Fibroblast of upper back skin (primary cell): Measurements from ENCODE around the gene FRAS1.
"Not testable (repeated sequence)": the region's sequence is repeated elsewhere in the genome, so short reads cannot be mapped to it uniquely, and the experiment has no call there.

Experiments
- DNase-seq: peaks from one replicate; pipeline ENCODE4 v3.0.0-alpha.2; 2013

Gene FRAS1

DNA sequence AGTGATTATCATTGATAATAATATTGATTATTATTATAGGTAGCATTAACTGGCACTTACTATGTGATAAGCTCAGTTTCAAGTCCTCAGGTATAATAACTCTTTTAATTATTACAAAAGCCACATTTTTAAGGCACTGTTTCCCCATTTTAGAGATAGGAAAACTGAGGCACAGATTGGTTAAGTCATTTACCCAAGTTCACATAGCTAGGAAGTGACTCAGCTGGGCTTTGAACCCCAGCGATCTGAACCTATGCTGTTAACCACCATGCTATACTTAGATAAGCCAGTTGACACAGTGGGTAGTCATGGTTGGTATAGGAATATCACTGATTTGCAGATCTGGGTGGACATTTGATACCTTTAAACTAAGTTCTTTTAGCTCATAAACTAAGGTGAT is 110.4 kb downstream of the FRAS1 start:
- DNase-seq: no peak

DNA sequence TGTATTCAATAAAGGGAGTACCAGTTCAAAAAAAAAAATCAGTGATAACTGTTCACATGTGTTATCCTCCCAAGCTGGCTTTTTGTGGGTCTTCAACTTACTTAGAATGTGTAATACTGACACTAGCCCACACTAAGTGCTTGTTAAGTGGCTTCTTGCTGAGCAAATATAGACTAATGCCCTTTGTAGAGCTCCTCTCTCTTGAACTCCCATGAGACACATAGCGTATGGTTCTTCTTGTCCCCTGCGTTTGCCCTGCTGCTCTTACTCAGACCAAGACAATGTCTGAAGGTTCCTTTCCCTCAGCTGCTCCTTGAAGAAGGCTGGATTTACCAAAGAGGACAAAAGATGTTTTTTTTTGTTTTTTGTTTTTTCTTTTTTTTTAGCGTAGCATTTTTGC is 110.9 kb downstream of the FRAS1 start:
- no peak for DNase-seq

DNA sequence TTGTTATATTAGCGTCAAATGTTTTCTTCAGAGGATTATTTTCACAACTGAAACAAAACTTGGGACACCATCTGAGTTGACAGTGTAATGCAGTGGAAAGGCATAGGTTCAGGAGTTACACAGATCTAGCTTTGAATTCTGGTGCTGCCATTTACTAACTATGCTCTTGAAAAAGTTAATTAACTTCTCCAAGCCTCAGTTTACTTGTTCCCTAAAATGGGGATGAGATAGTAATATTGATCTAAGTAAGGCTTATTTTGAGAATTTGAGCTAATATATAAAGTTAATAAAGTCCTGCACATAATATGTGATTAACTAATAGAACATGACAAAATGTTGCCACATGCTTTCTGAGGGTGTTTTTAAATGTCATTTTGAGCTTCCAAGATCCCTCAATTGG is 112.6 kb downstream of the FRAS1 start:
- no peak for DNase-seq

DNA sequence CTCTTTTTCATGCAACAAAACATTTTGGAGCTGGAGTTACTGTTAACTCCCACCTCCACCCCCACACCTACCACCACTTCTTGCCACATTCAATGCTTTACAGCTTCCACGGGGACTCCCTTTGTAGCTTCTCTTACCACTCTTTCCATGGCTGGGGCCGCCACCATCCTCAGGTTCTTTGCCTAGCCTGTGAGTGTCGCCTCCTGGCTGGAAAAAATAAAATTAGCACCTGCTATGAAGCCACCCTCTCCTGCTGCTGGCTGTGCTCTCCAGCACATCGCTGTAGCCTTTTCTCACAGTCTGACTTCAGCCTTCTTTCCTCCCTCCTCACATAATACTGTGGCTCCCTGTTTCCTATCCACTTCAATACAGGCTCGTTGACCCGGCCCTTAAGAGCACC is 114.4 kb downstream of the FRAS1 start:
- DNase-seq: no peak

DNA sequence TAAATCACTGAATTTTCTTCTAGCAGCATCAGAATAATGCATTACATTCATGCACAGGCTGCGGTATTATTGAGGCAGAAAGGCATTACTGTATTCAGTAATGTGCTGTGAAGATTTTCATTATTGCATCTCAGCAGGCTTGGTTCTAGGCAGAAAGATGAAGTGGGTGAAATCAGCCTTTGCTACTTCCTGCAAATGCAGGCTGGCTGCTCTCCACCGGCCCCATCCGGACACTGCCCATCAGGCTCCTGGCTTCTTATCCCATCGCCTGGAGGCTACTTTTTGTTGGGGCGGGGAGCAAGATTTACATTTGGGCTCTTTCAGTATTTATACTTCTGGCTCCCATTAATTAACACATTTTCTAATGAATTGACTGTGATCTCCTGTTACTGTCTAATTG is 117.8 kb downstream of the FRAS1 start:
- DNase-seq: no peak

DNA sequence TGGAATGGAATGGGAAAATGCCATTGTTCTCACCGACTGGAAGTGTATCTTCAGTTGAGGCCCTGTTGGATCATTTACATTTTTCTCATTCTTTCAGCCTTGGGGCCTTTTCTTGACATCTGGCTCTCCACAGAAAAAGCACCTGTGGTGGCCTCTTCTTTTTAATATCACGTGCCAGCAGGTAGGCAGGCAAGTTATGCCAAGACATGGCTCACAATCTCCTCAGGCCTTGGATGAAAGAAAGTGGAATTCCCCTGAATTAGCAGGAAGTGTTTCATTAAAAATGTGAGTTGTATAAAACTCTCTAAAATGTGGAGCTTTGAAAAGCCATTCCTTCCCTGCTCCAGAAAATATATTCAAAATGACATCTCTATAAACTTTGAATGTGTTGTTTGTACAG is 122.1 kb downstream of the FRAS1 start:
- DNase-seq: no peak

DNA sequence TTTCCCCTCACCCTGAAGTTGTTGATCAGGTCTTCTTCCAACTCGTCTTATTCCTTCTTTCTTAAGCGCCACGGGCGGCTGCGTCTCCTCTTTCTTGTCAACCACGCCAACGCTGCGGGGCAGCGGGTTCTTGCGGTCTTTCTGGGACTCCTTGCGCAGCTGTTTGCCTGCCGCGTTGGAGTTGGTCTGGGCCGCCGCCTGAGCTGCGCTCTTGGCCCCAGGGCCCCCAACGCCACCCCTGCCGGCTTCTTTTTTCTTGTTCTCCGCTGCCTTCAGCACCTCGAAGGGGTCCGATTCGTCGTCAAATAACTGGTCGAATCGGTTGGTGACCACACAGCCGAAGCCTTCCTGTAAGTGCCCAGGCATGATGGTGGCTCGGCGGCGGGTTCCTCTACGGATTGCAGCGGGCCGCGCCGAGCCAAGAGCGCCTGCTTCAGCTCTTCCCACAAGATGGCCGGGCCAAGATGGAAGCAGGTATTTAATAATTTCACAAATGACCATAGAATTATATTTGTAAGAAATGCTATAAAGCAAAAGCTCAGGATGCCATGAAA is 124.6 kb downstream of the FRAS1 start:
- not testable (repeated sequence) for DNase-seq

DNA sequence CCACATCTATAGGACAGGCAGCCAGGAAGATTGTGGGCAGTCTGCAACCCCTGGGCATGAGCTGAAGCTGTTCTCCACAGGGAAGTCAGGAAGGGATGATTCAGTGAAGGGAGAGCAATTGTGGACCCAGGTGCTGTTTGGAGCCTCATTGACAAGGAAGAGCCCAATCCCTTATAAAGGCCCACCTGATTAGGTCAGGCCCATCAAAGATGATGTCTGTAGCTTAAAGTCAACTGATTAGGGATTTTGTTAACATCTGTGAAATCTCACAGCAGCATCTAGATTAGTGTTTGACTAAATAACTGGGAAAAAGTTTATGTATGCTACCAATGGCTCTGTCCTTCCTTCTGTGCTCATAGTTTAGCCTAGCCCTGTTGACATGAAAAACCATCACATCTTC is 127.5 kb downstream of the FRAS1 start:
- no peak for DNase-seq

DNA sequence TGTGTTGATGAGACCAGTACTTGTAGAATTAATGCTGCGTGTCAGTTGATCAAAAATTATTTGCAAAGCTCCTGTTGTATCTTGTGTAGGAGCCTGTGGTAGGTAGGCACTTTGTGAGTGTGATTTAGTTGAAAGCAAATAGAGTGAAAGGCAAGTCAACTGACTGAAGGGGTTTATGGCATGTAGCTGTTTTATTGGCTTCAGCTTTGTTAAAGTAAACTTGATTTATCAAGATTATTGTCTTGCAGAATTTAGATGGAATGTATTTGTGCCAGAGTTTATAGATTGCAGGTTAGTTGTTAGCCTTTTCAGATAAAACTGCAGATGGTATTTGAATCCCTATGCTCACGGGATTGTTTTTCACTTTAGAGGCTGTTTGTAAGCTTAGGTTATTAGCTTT is 128.0 kb downstream of the FRAS1 start:
- no peak for DNase-seq

DNA sequence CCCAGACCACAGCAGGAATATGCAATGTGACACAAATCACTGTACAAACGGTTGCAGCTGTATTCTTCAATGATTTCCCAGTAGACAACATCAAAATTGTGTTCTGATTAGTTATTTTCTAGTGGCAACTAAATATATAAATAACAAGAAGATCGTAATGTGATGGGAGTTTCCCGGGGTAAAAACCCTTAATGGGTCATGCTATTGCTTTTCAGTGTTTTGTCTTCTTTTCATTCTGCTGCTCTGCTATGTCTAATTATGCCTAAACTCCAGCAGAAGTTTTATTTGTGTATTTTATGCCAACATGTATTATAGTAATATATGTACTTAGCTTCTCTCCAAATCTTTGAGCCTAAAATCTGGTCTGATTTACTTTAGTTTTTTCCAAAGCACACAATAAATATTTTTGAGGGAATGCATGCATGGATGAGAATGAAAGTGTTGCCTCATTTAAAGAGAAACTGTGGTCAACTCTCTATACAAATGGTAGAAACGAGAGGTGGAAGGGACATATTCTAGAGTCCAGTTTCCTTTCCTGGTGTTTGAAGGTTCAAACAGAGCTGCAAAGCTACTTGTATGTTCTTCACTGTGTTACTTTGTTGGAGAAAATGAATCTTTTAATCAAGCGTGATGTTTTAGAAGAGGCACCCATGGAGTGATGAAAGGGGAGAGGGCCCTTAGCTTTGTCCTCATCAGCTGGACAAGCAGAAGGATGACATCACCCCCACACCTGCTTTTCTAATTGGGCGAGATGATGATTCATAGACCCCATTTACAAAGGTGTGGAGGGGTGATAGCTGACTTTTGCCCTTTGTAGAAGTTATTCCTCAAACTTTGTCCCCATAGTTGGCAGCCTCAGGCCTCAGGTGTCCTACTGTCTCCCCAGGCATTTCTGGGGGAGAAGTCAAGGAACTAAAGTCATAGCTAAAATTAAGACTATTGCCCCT is 129.7 kb downstream of the FRAS1 start:
- no peak for DNase-seq

DNA sequence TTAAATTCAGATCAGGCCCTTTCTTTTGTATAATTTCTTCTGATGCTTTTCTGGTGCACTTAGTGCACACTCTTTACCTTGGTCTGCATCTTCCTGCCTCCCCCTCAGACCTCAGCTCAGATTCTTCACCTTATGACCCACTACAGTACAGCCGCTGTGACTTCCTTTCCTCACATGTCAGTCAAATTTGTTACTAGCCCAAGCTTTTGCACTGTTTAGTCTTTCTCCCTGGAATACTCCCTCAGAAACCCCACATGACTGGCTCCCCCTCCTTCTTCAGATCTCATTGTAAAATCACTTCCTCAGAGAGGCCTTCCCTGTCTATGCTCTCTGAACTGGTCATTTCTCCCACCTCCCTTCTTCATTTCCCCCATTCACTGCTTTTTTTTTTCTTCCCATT is 132.9 kb downstream of the FRAS1 start:
- DNase-seq: no peak

DNA sequence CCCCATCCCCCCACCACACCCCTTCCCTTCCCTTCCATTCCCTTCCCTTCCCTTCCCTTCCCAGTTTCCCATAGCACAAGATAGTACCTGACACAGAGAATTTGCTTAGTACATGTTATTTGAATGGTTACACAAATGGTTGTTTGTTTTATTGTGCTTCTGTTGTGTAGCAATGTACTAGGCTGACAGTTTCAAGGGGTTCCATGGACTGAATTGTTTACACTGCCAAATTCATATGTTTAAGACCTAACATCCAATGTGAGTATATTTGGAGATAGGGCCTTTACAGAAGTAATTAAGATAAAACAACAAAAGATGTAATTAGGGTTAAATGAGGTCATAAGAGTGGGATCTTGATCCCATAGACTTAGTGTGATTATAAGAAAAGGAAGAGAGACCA is 133.5 kb downstream of the FRAS1 start:
- no peak for DNase-seq

DNA sequence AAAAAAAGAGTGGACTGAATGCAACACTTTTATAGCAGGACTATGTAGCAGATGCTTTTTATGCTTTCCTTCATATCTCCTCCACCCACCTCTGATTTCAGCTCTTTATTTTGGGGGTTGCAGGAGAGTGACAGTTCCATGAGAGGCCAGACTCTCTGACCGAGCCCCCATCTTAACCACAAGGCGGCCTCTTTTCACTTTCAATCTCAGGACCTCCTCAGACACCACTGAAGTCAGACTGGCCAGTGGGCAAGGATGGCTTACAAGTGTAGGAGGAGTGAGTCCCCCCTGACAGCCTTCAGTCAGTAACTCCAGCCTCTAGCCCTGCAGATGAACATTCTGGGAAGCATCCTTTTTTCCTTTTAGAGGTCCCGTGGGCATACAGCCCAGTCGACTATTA is 140.8 kb downstream of the FRAS1 start:
- no peak for DNase-seq

DNA sequence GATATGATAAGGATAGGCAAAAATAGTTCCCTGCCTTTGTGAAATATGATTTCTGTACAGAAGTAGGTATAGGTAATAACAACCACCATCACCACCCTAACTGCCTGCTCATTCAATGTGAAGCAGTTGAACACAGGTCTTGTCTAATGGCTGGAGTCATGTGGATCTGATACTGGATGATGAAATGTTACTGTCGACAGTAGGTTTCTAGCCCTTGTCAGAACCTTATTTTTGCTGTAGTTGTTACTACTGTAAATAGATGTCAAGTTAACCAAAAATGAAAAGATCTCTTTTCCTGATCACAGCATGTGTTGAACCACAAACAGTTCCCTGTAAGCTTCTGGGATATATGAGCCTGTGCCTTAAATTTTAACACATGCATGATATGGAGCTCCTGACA is 142.9 kb downstream of the FRAS1 start:
- no peak for DNase-seq

DNA sequence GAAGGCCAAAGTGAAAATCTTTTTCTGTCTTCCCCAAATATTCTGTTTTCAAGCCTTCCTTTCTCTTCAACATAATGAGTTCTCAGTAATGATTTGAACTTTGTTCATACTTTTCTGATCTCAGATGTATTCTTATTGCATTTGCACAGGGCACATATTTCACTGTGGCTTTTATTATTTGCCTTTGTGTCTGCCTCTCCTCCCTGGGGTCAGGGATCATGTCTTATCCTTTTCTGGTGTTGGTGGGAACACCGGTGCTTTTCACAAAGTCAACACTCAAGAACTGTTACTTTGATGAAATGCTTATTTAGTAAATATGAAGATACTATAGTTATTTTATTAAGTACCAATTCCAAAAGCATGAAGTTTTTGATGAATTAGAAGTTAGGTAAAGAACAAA is 143.8 kb downstream of the FRAS1 start:
- DNase-seq: no peak

DNA sequence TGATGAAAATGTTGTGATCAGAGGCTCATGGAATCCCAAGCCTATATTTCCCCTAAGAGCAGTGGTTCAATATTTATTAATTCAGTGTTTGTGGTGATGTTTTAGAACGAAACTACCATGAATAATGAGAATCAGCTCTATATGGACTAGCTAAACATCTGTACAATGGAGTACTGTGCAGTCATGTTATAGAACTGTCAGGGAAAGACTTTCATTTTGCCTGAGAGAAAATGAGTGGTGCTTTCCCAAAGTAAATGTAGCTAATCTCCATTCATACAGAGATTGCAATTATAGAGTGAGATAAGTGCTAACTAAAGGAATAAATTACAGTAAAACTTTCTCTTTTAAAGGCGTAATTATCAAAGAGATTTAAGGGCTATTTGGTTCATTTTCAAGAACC is 147.1 kb downstream of the FRAS1 start:
- no peak for DNase-seq

DNA sequence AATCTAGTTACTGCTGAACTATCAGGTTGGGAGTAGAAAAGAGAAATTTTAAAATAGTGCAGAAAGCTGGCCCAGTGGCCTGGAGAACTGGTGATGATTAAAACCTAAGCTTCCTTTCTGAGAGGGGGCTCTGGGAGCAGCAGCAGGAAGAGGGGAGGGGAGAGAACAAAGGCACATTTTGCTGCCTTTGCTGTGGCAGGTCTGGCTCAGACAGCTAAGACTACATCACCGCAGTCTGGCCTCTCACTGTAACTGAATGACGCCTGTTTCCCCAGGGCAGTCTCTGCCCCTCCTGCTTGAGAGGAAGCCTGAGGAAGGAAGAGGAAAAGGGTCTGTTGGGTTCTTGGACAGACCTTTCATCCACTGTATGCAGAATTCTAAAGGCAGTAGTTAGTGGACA is 148.5 kb downstream of the FRAS1 start:
- DNase-seq: no peak

DNA sequence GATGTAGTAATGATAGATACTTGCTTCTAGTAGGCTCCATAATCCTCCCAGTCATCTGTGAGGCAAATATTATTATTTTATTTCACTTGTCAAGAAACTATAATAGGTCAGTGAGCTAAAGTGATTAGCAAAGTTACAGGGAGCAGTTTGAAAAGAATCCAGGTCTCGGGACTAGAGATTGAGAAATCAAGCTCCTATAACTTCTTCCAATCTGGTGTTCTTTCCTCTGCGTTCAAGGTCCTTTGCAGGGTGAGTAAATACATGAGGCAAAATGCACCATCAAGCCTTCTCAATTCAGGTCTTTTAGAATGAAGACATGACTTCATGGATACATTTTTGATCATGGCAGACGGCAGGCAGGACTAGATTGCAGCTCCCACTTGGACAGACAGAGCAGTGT is 150.4 kb downstream of the FRAS1 start:
- DNase-seq: no peak

DNA sequence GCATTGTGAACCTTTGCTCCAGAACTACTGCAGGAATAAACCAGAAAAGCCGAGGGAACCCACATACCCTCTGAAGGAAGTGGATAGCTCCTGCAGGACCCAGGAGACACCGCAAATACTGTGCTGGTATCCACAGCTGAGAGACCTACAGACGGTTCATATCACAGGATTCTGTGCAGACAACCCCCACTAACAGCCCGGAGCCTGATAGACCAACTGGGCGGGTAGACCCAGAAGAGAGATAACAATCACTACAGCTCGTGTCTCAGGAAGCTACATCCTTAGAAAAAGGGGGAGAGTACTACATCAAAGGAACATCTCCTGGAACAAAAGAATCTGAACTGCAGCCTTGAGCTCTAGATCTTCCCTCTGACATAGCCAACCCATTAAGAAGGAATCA is 150.8 kb downstream of the FRAS1 start:
- DNase-seq: no peak

DNA sequence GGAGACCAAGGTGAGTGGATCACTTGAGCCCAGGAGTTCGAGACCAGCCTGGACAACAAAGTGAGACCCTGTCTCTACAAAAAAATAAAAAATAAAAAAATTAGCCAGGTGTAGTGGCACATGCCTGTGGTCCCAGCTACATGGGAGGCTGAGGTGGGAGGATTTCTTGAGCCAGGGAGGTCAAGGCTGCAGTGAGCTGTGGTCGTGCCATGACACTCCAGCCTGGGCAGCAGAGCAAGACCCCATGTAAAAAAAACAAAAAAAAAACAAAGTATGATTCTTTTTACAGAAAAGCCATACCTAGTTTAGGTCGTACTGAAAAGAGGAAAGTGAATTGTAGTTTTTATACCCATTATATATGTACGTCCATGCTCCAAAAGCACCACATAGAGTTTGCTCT is 151.8 kb downstream of the FRAS1 start:
- not testable (repeated sequence) for DNase-seq

DNA sequence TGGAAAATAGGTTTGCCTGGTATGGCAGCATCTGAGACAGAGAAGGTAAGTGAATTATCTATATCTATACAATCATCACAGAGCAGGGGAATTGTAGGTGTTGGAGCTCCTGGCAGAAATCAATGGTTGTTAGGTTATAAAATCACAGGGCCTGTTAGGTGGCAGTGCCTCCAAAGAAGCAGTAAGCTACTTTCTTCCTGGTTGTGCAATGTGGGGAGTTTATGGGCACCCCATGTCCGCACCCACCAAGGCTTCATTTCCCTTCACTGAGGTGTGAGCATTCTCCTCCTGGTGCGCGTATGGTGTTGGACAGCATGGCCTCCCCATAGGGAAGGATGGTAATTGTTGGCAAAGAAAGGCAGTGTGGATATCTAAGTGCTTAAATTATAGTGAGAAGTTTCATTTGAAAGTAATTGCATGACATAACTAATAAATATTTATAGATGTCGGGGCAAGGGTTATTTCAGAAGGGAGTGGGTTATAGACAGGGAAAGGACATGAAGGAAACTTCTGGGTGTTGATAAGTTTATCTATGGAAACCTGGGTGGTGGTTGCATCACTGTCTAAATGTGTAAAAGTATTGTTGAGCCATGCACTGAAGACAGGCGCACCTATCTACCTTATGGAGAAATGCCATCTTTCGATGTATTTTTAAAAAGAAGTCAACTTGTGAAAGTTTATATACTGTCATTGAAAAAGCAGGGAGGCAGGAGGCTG is 153.7 kb downstream of the FRAS1 start:
- no peak for DNase-seq

DNA sequence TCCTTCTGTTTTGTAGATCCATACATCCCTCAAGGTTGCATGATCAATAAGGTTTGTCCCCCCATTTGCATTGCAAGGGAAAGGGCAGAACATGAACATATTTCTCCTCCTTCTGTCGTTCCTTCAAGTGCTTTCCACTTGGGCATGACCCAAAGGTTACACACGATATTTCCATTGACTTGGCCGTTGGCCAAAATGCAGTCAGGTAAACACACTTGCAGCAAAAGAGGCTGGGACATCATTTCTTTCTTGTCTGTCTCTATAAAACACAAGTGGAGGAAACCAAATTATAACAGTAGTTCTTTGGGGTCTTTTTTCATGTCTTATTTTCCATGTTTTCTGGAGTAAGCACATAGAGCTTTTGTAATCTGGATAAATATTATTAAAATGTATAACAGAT is 156.1 kb downstream of the FRAS1 start:
- DNase-seq: no peak

DNA sequence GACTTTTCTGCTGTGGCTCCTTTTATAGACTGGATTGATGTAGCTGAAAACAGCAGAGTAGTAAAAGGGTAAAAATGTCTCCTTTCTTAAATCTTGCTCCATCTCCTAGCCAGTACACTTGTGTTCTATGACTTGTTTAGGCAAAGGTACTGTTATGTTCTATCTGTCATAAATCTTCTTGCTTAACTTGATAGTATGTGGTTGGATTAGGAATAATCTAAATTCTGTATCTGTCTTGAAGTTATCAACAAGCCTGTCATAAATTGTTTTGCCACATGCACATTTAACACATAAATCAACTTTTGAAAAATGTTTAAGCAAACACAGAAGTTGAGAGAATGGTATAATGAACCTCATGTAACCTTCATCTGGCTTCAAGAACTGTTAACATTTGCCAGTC is 157.0 kb downstream of the FRAS1 start:
- DNase-seq: no peak

DNA sequence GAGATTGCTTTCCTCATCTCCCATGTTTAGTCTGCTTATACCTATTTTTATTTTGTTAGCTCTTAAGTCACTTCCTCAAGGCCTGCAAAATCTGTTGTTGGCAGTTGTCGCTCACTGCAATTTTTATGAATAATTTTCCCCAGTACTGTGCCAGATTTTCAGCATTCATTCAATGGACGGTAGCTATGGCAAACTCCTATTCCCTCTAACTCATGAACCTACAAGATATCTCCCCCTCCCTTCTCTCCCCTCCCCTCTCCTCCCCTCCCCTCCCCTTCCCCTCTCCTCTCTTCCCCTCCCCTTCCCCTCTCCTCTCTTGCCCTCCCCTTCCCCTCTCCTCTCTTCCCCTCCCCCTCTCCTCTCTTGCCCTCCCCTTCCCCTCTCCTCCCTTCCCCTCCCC is 160.4 kb downstream of the FRAS1 start:
- no peak for DNase-seq
